HT-29 (cell line): ENCODE data around the gene IGF1R. TPM values are rescaled to one million over a fixed set of nuclear protein-coding genes. Genes with fewer than 3 reads are reported as not detected.
"Not testable (repeated sequence)": the region's sequence is repeated elsewhere in the genome, so short reads cannot be mapped to it uniquely, and the experiment has no call there.

ENCODE experiments used
- DNase-seq: peaks from one replicate; pipeline ENCODE4 v3.0.0-alpha.2; 2015; ENCODE audit warnings: low spot score
- total RNA-seq: library from RNA; depleted of rRNA; stranded (reverse); fragments of >200 nt; shearing (Covaris generic); gene quantifications from 2 replicates; pipeline ENCODE4 v1.2.3, GENCODE V29; 2014

Gene IGF1R
- total RNA-seq, 1 experiment from 2014 or later: 33.2 TPM

DNA sequence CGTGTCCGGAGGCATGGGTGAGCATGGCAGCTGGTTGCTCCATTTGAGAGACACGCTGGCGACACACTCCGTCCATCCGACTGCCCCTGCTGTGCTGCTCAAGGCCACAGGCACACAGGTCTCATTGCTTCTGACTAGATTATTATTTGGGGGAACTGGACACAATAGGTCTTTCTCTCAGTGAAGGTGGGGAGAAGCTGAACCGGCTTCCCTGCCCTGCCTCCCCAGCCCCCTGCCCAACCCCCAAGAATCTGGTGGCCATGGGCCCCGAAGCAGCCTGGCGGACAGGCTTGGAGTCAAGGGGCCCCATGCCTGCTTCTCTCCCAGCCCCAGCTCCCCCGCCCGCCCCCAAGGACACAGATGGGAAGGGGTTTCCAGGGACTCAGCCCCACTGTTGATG, 309.7 kb downstream of the IGF1R start:
- no peak for DNase-seq

DNA sequence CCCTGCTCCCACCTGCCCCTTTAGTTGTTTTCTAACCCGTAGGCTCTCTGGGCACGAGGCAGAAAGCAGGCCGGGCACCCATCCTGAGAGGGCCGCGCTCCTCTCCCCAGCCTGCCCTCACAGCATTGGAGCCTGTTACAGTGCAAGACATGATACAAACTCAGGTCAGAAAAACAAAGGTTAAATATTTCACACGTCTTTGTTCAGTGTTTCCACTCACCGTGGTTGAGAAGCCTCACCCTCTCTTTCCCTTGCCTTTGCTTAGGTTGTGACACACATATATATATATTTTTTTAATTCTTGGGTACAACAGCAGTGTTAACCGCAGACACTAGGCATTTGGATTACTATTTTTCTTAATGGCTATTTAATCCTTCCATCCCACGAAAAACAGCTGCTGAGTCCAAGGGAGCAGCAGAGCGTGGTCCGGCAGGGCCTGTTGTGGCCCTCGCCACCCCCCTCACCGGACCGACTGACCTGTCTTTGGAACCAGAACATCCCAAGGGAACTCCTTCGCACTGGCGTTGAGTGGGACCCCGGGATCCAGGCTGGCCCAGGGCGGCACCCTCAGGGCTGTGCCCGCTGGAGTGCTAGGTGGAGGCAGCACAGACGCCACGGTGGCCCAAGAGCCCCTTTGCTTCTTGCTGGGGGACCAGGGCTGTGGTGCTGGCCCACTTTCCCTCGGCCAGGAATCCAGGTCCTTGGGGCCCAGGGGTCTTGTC, 310.7 kb downstream of the IGF1R start:
- no peak for DNase-seq

DNA sequence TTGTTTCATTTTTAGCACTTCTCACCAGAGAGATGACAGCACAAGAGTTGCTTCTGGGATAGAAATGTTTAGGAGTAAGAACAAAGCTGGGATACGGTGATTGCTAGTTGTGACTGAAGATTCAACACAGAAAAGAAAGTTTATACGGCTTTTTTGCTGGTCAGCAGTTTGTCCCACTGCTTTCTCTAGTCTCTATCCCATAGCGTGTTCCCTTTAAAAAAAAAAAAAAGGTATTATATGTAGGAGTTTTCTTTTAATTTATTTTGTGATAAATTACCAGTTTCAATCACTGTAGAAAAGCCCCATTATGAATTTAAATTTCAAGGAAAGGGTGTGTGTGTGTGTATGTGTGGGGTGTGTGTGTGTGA, 311.3 kb downstream of the IGF1R start:
- no peak for DNase-seq

DNA sequence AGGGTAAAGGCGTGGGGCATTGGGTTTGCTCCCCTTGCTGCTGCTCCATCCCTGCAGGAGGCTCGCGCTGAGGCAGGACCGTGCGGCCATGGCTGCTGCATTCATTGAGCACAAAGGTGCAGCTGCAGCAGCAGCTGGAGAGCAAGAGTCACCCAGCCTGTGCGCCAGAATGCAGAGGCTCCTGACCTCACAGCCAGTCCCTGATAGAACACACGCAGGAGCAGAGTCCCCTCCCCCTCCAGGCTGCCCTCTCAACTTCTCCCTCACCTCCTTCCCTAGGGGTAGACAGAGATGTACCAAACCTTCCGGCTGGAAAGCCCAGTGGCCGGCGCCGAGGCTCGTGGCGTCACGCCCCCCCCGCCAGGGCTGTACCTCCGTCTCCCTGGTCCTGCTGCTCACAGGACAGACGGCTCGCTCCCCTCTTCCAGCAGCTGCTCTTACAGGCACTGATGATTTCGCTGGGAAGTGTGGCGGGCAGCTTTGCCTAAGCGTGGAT, 312.3 kb downstream of the IGF1R start:
- DNase-seq: no peak

DNA sequence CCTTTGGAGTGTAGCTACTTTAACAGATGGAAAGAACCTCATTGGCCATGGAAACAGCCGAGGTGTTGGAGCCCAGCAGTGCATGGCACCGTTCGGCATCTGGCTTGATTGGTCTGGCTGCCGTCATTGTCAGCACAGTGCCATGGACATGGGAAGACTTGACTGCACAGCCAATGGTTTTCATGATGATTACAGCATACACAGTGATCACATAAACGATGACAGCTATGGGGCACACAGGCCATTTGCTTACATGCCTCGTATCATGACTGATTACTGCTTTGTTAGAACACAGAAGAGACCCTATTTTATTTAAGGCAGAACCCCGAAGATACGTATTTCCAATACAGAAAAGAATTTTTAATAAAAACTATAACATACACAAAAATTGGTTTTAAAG, 315.1 kb downstream of the IGF1R start:
- no peak for DNase-seq

DNA sequence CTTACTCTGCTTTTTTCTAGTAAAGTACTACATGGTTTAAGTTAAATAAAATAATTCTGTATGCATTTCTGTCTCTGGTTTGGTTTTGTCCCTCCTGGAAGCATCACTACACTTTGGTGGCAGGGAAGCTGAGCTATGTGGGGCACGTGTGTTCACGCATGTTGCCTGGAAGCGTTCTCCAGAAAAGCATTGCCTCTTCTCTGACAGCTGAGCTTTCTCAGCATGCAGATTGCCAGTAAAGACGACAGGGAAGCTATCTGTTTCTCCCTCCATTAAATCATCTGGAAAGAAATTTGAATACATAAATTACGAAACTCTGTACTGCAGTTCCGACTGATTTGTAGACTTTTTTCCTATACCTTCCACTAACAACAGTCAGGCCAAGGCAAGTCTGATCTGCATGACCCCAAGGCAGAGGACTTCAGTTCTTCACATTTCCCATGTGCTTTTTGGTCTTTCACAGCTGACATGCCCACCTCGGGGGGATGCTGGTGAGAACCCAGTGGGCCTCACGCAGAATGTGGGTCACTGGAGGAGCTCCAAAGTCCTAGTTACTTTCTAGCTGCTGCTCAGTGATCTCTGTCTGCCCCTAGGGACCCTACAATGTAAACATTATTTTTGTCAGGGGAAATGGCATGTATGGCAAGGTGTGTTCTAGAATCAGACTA, 316.3 kb downstream of the IGF1R start:
- no peak for DNase-seq

DNA sequence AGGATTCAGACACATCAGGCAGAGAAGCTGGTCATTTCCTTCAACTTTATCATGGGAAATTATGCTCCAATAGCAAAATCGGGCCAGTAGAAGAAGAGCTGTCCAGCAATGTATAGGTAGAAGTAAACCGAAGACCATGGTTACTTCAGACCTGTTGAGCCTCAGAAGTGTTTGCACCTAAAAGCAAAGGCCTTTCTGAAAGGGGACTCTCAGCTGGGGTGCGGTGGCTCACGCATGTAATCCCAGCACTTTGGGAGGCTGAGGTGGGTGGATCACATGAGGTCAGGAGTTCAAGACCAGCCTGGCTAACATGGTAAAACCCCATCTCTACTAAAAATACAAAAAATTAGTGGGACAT, 316.8 kb downstream of the IGF1R start:
- DNase-seq: not testable (repeated sequence)

DNA sequence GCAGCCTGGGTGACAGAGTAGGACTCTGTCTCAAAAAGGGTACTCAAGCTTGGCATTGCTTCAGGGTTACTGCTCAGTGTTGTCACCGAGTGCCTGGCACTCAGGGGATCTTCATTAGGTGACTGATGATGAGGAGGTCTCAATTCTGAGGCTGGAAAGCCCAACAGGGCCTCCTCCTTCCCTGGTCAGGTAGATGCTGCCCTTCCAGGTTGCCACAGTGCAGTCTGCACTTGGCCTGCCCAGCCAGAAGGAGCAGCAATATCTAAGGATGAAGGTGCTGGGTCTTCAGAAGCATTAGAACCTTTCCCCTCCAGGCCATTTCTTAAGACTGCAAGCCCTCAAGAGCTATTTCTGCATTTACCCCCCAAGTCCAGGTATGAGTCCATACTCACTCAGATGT, 317.3 kb downstream of the IGF1R start:
- no peak for DNase-seq

DNA sequence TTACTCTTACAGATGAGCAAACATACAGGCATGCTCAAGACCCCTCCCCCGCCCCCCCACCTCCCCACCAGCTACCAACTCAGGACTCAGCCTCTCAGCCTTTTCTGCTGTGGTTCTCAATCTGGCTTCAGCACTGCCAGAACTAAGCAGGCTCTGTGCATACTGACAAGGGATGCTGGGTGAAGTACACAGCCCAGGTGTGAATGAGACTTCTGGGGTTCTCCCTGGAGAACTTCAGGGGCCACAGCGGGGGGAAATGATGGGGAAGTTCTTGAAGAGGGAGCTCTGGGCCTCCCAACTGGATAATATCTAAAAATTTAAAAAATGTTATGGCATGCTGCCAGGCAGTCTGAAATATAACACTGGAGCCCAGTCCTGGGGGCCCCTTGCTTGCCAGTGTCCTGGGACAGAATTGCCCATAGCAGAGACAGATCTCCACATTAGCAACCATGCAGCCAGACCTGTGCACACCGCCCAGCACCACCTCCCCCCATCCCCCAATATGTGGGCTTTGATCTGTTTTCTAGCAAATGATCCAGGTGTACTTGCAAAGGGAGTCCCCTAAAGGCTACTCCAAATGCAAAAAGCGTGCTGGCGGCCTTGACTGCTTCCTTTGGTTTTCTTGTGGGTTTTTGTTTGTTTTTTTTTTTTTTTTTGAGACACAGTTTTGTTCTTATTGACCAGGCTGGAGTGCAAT, 317.9 kb downstream of the IGF1R start:
- DNase-seq: no peak

DNA sequence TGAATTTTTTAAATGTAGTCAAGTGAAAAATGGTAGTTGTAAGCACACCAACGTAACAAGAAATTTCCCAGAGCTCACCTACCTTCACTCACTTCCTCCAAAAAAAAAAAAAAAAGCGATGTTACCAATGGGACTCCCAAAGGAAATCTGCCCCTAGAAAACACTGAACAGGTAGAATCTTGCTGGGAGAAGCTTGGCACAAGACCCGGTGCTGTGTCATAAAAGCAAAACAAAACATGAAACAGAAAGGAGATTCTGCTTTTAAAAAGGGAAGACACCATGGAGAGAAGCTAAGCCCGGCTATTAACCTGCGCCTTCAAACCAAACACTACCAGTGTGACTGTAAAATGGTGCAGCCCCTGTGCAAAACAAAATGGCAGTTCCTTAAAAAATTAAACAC, 318.8 kb downstream of the IGF1R start:
- DNase-seq: no peak

DNA sequence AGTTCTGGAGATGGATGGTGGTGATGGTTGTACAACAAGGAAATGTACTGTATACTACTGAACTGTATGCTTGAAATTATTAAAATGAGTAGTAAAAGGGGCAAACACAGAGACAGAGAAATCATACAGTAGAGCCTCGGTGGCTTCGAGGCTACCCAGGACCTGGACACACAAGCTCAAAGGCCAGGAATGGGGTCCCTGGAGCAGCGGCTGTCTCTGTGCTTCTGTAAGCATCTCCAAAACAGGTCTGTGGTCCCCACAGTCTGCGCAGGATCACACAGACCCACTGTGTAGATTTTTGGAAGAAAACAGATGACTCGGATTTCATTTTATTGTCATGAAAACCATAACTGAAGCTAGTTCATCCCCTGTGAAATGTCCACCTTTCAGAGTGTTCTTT, 319.6 kb downstream of the IGF1R start:
- no peak for DNase-seq

DNA sequence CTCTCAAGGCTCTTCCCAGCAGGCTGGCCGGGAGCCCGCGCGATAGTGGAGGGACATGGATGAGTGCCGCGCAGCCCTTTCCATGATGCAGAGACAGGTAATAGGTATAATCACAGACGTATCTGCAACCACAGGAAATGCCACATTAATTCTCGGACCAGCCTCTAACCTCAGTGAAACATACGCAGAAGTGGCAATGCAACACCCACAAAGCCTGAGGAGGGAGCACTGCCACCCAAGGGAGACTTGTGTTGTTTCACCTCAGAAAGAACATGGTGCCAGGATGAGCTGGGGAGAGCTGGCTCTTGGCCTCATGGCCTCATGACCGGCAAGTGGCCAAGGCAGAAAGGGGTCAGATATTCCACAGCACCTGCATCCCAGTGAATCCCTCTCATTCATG, 320.2 kb downstream of the IGF1R start:
- DNase-seq: no peak

DNA sequence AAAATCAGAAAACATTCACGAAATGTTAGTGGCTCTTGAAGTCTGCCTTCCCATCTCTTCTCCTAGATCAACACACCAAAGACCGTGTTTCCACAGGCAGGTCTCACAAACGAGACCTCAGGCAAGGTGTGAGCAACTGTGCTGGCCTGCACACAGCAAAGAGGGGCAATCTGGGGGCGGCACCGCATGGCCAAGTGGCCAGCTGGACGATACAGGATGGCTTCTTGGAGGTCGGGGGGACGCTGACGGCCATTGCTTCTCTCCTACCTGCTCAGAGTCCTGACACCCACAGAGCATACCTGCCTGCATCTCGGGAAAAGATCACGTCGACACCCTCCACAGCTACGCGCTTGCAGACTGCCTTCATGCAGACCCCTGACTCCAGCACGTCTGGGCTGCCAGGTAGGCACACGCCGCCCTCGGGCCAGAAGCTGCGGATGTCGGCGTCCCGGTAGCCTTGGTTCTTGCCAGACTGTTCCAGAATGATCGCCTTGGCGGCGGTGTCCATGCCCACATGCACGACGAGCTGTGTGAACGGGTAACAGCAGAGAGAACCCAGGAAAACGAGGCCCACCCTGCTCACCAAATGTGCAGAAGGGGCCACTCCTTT, 320.9 kb downstream of the IGF1R start:
- no peak for DNase-seq

DNA sequence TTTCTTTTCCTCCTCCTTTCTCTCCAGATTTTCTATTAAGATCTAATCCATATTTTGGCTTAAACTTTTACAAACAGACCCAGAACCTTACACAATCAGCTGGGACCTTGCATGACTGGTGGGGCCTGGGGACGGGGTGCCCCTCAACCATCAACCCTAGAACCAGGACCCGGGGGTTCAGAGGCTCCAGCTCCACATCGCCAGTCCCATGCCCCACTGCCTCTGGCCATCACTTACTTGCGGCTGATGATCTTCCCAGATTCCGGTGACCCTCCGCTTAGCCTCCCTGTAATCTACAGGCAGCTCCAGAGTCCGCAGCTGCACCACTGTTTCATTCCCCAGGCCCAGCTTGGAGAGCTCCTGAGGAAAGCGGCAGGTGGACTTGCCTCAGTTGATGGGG, 322.5 kb downstream of the IGF1R start:
- no peak for DNase-seq

DNA sequence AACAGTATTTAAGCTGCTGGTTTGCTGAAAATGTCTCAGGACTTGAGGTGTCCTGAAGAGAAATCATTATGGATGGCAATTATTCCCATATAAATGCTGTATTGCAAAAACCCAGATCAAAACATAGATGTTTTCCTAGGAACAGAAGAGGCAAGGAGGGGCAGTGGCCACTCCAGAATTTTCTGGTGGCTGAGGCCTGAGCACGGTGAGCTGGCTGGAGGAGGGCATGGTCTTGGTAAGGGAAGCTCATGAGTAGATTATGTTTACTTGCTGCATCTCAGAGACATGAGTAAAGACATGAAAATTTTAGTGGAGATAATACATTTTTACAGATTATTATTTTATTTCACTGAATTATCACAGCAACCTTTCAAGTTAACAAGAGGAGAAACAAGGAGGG, 328.2 kb downstream of the IGF1R start:
- no peak for DNase-seq

DNA sequence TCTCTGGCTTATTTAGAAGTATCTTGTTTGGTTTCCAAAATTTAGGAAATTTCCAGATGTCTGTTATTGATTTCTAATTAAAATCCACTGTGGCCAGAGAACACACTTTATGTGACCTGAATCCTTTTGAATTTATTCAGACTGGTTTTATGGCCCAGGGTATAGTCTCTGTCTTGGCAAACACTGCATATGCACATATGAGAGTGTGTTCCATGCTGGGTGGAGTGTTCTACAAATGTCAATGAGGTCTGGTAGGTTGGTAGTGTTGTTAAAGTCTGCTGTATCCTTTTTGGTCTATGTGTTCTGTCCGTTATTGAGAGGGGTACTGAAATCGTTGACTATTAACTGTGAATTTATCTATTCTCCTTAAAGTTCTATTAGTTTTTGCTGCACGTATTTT, 329.1 kb downstream of the IGF1R start:
- no peak for DNase-seq

DNA sequence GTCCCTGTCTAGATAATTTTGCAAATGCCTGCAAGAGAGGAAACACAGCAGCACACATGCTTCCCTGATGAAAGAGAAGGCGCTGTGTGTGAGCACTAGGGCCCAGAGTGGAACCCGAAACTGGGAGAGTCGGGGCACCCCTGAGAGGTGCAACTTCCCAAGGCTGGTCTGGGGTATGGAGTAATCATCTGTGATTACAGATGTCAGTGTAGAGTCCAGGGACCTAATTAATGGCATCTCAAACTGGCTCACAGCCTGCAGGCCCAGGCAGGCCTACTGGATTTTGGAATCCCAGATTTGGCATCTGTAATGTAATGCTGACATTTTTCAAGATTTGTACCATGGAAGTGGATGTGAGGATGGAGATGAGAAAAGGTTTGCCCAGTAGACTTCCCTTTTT, 329.8 kb downstream of the IGF1R start:
- no peak for DNase-seq

DNA sequence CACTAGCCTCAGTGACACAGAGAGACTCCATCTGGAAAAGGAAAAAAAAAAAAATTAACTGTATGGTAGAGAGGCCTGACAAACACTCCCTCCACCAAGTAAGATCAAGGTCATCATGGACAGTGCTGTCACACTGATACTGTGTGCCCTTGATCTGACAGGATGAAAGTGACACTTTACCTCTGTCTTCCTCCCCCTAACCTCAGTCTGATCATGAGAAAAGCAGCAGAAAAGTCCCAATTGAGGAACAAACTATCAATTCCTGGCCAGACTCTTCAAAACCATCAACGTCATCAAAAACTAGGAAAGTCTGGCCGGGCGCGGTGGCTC, 332.5 kb downstream of the IGF1R start:
- no peak for DNase-seq

DNA sequence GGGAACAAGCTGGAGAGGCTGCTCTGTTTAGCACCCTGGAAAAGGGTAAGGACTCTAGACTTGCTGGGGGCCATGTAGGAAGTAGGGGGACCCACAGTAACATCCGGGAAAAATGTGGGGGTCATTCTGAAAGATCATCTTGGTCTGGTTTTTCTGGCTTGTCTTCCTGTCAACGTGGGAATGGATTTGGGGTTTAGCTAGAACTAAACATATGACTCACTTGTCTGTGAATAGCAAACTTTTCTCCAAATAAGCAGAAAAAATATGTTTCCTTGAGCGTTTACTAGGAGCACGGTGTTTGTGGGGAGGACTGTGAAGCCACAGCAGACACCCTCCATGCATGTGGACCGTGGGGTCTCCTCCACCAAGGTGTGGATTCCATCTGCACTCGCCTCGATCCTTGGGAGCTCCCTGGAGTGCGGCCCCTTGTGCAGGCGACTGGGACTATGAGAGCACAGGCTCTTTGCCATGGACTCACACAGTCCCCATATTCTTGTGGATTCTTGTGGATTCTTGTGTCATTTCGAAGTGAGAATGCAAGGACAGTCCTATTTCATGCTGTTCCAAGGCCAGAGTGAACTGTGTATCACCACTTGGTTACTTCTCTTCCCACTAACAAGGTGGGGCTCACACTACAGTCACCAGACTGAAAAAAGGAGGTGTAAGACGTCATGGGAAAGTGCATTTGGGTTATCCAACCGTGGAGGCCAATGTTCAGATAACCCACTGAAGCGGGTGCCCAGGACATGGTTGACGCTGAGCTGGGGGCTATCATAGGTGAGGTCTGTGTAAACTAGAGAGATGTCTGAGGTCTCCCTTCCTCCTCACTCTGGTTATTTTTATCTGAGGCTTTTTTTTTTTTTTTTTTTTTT, 333.7 kb downstream of the IGF1R start:
- DNase-seq: no peak

DNA sequence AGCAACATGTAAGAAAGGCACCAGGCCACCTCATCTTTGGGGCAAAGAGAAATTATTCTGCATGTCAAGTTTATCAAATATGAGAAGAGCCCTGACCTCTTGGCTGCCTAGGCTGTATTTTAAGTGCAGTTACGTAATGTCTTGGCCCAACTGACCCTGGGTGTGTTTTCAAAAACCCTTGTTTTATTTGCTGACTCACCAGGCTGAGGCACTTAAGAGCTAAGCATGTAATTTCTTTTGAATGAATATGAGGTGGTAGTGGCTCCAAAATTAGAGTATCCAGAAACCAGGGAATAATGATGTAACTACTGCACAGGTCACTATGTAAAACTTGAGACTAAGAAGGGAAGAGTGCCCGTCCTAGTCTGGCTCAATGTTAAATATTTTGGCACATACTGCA, 335.0 kb downstream of the IGF1R start:
- DNase-seq: no peak

DNA sequence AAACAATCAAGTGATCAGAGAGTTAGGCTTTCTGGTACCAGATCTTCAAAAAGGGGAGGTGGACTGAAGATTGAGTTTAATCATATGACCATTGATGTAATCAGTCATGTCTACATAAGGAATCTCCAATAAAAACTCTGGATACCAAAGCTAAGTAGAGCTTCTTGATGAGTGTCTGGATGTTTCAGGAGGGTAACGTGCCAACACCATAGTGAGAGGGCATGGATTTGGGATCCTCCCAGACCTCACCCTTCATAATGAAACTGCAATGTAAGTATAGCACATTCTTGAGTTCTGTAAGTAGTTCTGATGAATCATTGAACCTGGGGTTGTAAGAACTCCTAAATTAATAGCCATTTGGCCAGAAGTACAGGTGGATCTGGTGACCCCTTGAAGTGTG, 337.9 kb downstream of the IGF1R start:
- DNase-seq: no peak

DNA sequence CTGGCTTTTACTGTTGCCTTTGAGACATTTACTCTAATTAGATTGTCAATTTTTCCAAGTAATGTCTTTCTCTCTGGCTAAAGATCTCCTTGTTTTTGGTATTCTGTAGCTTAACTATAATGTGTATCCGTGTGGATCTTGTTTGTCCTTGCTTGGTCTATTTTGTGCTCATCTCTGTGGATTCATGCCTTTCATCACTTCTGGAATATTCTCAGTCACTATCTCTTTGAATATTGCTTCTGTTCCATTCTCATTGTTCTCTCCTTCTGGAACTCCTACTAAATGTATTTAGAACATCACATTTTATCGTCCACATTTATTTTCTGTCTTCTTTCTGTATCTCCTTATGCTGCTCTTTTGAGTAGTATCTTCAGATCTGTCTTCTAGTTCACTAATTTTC, 346.6 kb downstream of the IGF1R start:
- no peak for DNase-seq
